H1 (cell line): ENCODE measurements around the gene MAPKAP1. TPM values are rescaled to one million over a fixed set of nuclear protein-coding genes. Genes with fewer than 3 reads are reported as not detected.

Experiments used
- BACH1 ChIP-seq: IDR thresholded peaks from 2 replicates; pipeline ENCODE4 v1.6.1; 2012; ENCODE audit warnings: low read length, improper control_type of control experiment
- CBX8 ChIP-seq: fragments of 300-800, 300-1000 bp; sonication (generic); IDR thresholded peaks from 2 replicates; pipeline ENCODE4 v1.7.1; 2016; ENCODE audit warnings: low read depth, low read length, borderline replicate concordance
- CHD7 ChIP-seq: fragments of 300-600 bp; sonication (generic); IDR thresholded peaks from 2 replicates; pipeline ENCODE4 v1.7.1; 2012; ENCODE audit warnings: low read length, moderate library complexity, mild to moderate bottlenecking, inconsistent platforms; ENCODE audit not compliant: insufficient replicate concordance
- EP300 ChIP-seq, 2 experiments: IDR thresholded peaks; 1 replicate in 1 of 2; 2 replicates in 1 of 2; pipeline ENCODE4 v1.6.1; 2011 to 2012; ENCODE audit warnings: low read depth in 2 of 2, low read length in 2 of 2, mild to moderate bottlenecking in 2 of 2, borderline replicate concordance in 1 of 2, inconsistent platforms in 1 of 2, moderate library complexity in 1 of 2
- GTF2F1 ChIP-seq: IDR thresholded peaks from 2 replicates; pipeline ENCODE4 v1.6.1; 2012; ENCODE audit warnings: low read depth, low read length, improper control_type of control experiment, borderline replicate concordance
- HDAC6 ChIP-seq: IDR thresholded peaks from one replicate; pipeline ENCODE4 v1.7.1; 2012; ENCODE audit warnings: low read depth, mild to moderate bottlenecking, inconsistent platforms, low read length, moderate library complexity
- MAFK ChIP-seq: IDR thresholded peaks from 2 replicates; pipeline ENCODE4 v1.6.1; 2012; ENCODE audit warnings: low read depth, mild to moderate bottlenecking, improper control_type of control experiment, low read length
- POLR2A ChIP-seq, 2 experiments: IDR thresholded peaks; 1 replicate in 1 of 2; 2 replicates in 1 of 2; pipeline ENCODE4 v1.6.1; 2011; ENCODE audit warnings: low read depth in 2 of 2, low read length in 2 of 2, mild to moderate bottlenecking in 2 of 2; ENCODE audit errors: control extremely low read depth in 1 of 2
- RFX5 ChIP-seq: IDR thresholded peaks from 2 replicates; pipeline ENCODE4 v1.6.1; 2011; ENCODE audit warnings: low read depth, low read length, improper control_type of control experiment, borderline replicate concordance
- SAP30 ChIP-seq: fragments of 300-600 bp; sonication (generic); IDR thresholded peaks from 2 replicates; pipeline ENCODE4 v1.7.1; 2012; ENCODE audit warnings: low read length, moderate library complexity, mild to moderate bottlenecking, inconsistent platforms; ENCODE audit not compliant: insufficient read depth, insufficient replicate concordance
- SP2 ChIP-seq: IDR thresholded peaks from 2 replicates; pipeline ENCODE4 v1.6.1; 2012; ENCODE audit warnings: mild to moderate bottlenecking, low read length, inconsistent platforms
- SRF ChIP-seq: IDR thresholded peaks from 2 replicates; pipeline ENCODE4 v1.6.1; 2011; ENCODE audit warnings: mild to moderate bottlenecking, low read depth, low read length, moderate library complexity
- polyA plus RNA-seq, 7 experiments: library from polyadenylated mRNA; depleted of rRNA in 3 of 7; stranded (reverse) in 5 of 7; unstranded in 2 of 7; fragments of >200 nt in 5 of 7; fragments of 200-250 nt in 2 of 7; gene quantifications; 1 replicate in 5 of 7; 2 replicates in 1 of 7; 4 replicates in 1 of 7; pipeline versions ENCODE4 v1.2.1 to v1.2.3, GENCODE V29; 2011 to 2013; ENCODE audit warnings: missing spikeins in 2 of 7, mixed read lengths in 2 of 7
- total RNA-seq: library from RNA; stranded (reverse); fragmentation: NEBNext Ultra II Directional; extraction: Animal tissue kit (Norgen Biotek cat#: 25700); gene quantifications from 2 replicates; pipeline ENCODE4 v1.2.1, GENCODE V29; 2021

The MAPKAP1 gene
- total and polyA plus RNA-seq, 2 of the 8 experiments (the other 6 are each of a cell fraction or from before 2014, with no cell fraction given) = 79.2 to 140 TPM

- TF ChIP-seq CHD7 (no peak), GTF2F1 (no peak), POLR2A (IDR thresholded peaks at IDR 0.05; ENCODE audit: control extremely low read depth in 1 of 2, low read depth in 2 of 2, low read length in 2 of 2) (no peak), SP2 (no peak), RFX5 (no peak), BACH1 (no peak), EP300 (IDR thresholded peaks at IDR 0.05; ENCODE audit: borderline replicate concordance in 1 of 2, low read depth in 2 of 2, low read length in 2 of 2) (no peak), HDAC6 (no peak), SAP30 (no peak), SRF (no peak), MAFK (no peak), CBX8 (no peak)
Measured at GRCh38 chr9:125496313-125496834, 210.6 kb downstream of the MAPKAP1 start (continued).
